SIG-M5 treated with dmso at 0.1 percent for 504 hours (cell line): Measurements from ENCODE around the gene NT5DC3.

Experiments used
- DNase-seq: peaks from one replicate; lab custom pipeline; 2025; ENCODE audit not compliant: unreplicated experiment; lab: John Stamatoyannopoulos, UW

The NT5DC3 gene

DNA sequence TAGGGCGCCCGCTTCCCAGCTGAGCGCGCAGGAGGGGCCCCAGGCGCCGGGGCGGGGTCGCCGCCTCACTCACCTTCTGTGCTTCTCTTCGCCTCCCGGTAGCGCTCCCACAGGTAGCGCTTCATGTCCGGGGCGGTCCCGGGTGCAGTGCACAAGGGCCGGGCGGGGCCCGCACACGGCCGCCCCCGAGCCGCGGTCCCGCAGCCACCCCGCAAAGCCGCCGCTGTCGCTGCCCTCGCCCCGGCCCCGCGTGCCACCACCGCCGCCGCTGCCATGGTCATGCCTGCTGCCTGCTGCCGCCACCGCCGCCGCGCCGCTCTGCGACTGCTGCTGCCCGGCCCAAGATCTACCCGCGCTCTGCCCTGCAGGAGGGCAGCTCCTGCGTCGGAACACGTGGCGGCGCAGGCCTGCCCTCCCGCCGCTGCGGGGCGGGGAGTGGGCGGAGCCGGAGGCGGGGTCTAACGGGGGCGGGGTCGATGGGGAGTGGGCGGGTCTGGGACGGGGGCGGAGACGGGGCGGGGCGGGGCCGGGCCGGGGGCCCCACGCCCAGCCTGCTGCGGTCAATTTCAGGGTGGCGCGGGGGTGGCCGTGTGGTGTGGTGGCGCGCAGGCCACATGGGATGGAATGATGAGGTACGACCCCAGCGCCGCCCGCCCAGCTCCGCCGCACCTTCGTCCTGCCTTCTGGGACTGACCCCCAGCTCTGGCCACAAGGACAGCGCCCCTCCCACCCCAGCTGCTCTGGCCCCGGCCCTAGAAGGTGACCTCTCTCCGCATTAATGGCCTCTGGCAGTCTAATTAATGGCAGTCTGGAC is at the start of gene NT5DC3:
TSS of gene NT5DC3 (minus strand) at position 359 of the 814 bp plus-strand sequence. CDS start at position 281, 78 bp downstream.
- peak; percentile 86 for DNase-seq

DNA sequence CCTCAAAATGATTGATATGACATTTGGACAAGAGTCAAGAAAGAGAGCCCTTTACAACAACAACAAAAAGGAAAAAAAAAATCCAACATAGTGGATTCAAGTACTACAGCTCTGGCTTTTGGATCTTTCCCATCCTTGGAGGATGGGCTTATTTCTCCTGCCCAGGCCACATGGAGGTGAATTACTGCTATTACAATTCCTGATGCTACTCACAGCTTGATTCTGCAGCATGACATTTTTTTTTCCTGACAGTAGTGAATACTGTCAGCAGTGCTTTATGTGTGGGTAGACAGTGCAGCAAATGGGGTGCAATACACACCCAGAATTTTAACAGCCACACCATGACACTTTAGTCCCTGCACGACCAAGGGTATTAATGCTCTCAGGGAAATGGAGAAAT is 46.7 kb upstream of the NT5DC3 start:
- no peak for DNase-seq

- no peak for DNase-seq
Measured at GRCh38 chr12:103886195-103886797, 45.3 kb upstream of the NT5DC3 start.

- peak; percentile 68 for DNase-seq
Measured at GRCh38 chr12:103884316-103884715, 43.3 kb upstream of the NT5DC3 start.

- no peak for DNase-seq
Measured at GRCh38 chr12:103883908-103884307, 42.9 kb upstream of the NT5DC3 start.

DNA sequence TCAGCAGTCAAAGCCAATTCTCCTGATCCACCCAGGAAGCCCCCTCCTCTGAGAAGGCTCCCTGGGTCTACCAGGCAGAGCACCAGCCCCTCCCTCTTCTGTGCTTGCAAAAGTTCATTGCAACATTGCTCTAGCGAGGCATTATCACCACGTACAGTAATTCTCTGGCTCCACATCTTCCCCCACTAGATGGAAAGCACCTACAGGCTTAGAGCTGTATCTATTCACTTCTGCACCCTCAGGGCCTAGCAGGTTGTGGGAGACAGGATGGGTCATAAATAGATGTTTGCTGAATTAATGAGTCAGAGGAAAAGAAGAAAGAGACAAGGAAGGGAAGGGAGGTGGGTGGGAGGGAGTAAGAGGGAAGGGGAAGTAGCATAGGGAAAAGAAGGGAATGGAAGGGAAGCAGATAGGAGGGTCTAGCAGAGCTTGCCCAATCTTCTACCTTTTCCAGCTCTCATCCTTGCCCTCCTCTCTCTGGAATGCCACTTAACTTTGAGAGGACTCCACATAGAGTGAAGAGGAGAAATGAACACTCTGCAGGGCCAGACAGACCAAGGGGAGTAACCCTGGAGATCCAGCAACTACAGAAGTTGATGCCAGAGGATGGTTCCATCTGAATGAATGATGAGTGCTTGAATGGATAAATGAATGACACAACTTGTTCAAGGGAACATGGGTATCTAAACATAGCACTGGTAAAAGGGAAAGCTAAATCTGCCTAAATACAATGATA is 42.0 kb upstream of the NT5DC3 start:
- no peak for DNase-seq

DNA sequence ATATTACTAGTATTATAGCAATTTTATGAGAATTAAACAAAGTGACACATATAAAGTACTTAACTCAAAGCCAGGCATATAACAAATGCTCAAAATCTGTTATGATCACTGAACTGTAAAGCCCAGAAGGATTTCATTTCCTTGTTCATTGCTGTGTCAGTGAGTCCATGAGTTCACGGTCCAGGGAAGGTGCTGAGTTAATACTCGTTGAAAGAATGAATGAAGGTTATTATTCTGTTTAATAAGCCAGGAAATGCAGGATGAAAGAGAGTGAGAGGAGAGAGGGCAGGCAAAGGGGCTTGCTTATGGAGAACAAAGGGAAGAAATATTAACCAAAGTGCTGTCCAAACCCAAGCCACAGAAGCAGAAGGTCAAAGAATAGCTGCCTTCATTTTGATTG is 40.2 kb upstream of the NT5DC3 start:
- DNase-seq, result no peak

GRCh38 chr12:103880299-103881142 is 39.5 kb upstream of the NT5DC3 start:
- no peak for DNase-seq

- no peak for DNase-seq
Measured at GRCh38 chr12:103879878-103880277, 38.8 kb upstream of the NT5DC3 start.

- DNase-seq, result no peak
Measured at GRCh38 chr12:103879048-103879692, 38.1 kb upstream of the NT5DC3 start.

DNA sequence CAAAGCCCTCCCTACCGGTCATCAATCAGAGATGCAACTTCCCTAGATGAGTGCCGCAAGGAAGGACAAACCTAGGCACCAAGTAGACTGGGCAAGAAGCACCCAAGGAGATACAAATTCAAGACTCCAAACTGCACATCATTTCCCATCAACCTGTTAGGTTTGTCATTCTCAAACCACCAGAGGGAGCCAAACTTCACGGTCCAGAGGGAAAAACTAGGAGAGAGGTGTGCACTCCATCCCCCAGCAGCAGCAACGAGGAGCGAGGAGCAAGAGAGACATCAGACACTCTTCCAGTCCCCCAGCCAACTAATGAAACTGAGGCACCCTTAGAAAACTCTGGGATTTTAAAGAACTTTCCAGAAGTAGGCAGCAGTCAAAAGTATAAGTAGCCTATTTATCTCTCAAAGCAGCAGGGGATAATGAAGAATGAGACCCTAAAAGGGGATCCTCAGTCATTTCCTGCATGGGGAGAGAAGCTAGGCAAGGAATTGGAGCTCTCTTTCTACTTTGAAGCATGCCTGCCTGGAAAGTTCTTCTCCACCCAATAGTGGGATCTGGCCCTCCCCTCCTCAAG is 37.0 kb upstream of the NT5DC3 start:
- DNase-seq, result peak; percentile 70

- peak; percentile 57 for DNase-seq
Measured at GRCh38 chr12:103877288-103877687, 36.3 kb upstream of the NT5DC3 start.

- no peak for DNase-seq
Measured at GRCh38 chr12:103875666-103876065, 34.6 kb upstream of the NT5DC3 start.

DNA sequence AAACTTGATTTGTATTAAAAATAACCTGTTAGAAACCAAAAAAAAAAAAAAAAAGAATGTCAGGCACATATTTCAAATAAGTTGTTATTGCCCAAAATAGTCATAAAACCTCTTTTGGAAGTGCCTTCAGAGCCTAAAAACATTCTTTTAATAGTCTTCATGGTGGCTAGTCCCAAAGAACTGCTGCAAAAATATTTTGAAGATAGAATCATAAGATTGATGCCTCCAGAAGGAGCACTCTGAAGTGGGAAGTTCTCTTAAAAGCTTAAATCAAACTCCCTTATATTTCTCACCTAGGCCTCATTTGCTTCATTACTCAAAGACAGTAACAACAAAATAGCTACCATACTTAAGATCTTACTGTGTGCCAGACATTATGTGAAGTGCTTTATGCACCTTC is 27.2 kb upstream of the NT5DC3 start:
- no peak for DNase-seq

GRCh38 chr12:103865151-103865730 is 24.2 kb upstream of the NT5DC3 start:
- DNase-seq, result no peak

DNA sequence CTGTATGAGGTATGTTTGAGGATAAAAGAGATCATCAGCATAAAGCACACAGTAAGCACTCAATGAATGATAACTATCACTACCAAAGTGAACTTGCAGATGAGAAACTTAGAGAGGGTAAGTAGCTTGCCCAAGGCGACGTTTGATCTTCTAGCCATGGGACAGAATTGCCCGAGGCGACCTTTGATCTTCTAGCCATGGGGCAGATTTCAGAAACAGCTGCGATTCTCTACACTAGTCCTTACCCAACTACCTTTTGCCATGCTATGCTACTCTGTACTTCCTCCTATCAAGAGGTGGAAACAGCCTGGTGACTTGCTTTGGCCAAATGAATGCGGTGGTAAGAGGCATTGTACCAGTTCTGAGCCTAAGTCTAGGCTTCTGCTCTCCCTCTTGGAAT is 23.7 kb upstream of the NT5DC3 start:
- DNase-seq, result no peak

GRCh38 chr12:103858953-103859601 is 18.0 kb upstream of the NT5DC3 start:
- peak; percentile 42 for DNase-seq

GRCh38 chr12:103858335-103858734 is 17.3 kb upstream of the NT5DC3 start:
- DNase-seq, result no peak

- DNase-seq, result no peak
Measured at GRCh38 chr12:103857164-103857563, 16.1 kb upstream of the NT5DC3 start.
